Measurements from ENCODE around the gene ZNF532.

The ZNF532 gene

DNA sequence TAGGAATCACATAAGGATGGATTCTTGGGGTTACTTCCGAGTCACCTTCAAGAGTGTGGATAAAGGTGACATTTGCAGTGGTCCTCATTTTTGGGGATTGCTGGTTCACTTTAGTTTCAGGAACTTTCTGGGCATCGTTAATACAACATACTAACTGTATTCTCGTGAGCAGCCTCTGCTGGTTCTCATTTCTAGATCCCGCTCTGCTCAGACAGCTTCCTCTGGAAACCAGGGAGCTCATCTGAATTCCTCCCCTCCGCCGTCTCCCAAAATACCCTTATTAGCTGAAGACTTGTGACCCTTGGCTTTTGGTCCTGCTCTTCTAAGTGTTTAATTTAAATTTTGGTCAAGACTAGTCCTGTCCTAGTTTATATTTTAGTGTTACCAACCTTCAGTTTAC lies 64.5 kb downstream of the ZNF532 start:
- no peak for TF ChIP-seq EZH2phosphoT487 (IDR thresholded peaks at IDR 0.05; ENCODE audit: low read length)
- no peaks in the 10 kb centered on the region for H3K27me3 ChIP-seq (replicated peaks; ENCODE audit: insufficient read depth, low read length)
- no peak overlapping the region for H2AFZ ChIP-seq (ENCODE audit: low read length)
- DNase-seq: no peak
- no peak overlapping the region for H3K4me3 ChIP-seq (ENCODE audit: low read length)
- no peaks in the 10 kb centered on the region for H3F3A ChIP-seq (ENCODE audit: insufficient read depth, low read length)
- H3K9ac ChIP-seq (ENCODE audit: low read length): no peak overlapping the region
- no peaks in the 10 kb centered on the region for H3K36me3 ChIP-seq (replicated peaks; ENCODE audit: insufficient read depth, low read length)
- no peak overlapping the region for H3K4me2 ChIP-seq (ENCODE audit: low read depth, low read length)
- no peaks in the 10 kb centered on the region for H3K79me2 ChIP-seq (ENCODE audit: low read length)
- no peaks in the 10 kb centered on the region for H3K9me3 ChIP-seq (replicated peaks; ENCODE audit: insufficient read depth, low read length)
- H4K20me1 ChIP-seq (ENCODE audit: insufficient read depth, low read length): no peaks in the 10 kb centered on the region
- no peaks in the 10 kb centered on the region for H3K9me2 ChIP-seq (replicated peaks; ENCODE audit: insufficient read depth, low read length)
- no peaks in the 10 kb centered on the region for H3K4me1 ChIP-seq (ENCODE audit: low read length)
- no peak overlapping the region for H3K27ac ChIP-seq (ENCODE audit: low read length)

DNA sequence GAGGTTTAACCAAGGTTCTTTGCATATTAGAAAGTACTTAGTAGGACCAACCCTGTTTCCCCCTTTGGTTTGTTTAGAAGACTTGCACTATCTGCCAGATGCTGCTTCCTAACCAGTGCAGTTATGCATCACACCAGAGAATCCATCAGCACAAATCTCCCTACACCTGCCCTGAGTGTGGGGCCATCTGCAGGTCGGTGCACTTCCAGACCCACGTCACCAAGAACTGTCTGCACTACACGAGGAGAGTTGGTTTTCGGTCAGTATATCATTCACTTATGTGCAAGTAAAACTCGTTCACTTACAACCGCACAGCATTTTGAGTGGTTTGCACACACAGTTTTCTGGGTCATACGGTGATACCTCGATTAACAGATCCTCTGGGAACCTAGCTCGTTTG lies 69.7 kb downstream of the ZNF532 start:
- Histone ChIP-seq H3F3A (ENCODE audit: insufficient read depth, low read length) (no peaks in the 10 kb centered on the region), H3K4me3 (ENCODE audit: low read length) (no peak overlapping the region), H2AFZ (ENCODE audit: low read length) (no peak overlapping the region), H3K9ac (ENCODE audit: low read length) (no peak overlapping the region), H3K4me2 (ENCODE audit: low read depth, low read length) (no peak overlapping the region), H3K36me3 (replicated peaks; ENCODE audit: insufficient read depth, low read length) (no peaks in the 10 kb centered on the region), H3K79me2 (ENCODE audit: low read length) (no peaks in the 10 kb centered on the region), H3K27me3 (replicated peaks; ENCODE audit: insufficient read depth, low read length) (no peaks in the 10 kb centered on the region), H3K27ac (ENCODE audit: low read length) (no peak overlapping the region), H3K9me3 (replicated peaks; ENCODE audit: insufficient read depth, low read length) (no peaks in the 10 kb centered on the region), H4K20me1 (ENCODE audit: insufficient read depth, low read length) (no peaks in the 10 kb centered on the region), H3K4me1 (ENCODE audit: low read length) (no peaks in the 10 kb centered on the region), H3K9me2 (replicated peaks; ENCODE audit: insufficient read depth, low read length) (no peaks in the 10 kb centered on the region)
- no peak for TF ChIP-seq EZH2 (optimal IDR thresholded peaks at IDR 0.05; ENCODE audit: low read depth, low read length)
- TF ChIP-seq, protein P1, sequence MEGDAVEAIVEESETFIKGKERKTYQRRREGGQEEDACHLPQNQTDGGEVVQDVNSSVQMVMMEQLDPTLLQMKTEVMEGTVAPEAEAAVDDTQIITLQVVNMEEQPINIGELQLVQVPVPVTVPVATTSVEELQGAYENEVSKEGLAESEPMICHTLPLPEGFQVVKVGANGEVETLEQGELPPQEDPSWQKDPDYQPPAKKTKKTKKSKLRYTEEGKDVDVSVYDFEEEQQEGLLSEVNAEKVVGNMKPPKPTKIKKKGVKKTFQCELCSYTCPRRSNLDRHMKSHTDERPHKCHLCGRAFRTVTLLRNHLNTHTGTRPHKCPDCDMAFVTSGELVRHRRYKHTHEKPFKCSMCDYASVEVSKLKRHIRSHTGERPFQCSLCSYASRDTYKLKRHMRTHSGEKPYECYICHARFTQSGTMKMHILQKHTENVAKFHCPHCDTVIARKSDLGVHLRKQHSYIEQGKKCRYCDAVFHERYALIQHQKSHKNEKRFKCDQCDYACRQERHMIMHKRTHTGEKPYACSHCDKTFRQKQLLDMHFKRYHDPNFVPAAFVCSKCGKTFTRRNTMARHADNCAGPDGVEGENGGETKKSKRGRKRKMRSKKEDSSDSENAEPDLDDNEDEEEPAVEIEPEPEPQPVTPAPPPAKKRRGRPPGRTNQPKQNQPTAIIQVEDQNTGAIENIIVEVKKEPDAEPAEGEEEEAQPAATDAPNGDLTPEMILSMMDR (IDR thresholded peaks at IDR 0.05; ENCODE audit: low read length): no peak
- no peak for TF ChIP-seq EZH2phosphoT487 (IDR thresholded peaks at IDR 0.05; ENCODE audit: low read length)
- DNase-seq: no peak

DNA sequence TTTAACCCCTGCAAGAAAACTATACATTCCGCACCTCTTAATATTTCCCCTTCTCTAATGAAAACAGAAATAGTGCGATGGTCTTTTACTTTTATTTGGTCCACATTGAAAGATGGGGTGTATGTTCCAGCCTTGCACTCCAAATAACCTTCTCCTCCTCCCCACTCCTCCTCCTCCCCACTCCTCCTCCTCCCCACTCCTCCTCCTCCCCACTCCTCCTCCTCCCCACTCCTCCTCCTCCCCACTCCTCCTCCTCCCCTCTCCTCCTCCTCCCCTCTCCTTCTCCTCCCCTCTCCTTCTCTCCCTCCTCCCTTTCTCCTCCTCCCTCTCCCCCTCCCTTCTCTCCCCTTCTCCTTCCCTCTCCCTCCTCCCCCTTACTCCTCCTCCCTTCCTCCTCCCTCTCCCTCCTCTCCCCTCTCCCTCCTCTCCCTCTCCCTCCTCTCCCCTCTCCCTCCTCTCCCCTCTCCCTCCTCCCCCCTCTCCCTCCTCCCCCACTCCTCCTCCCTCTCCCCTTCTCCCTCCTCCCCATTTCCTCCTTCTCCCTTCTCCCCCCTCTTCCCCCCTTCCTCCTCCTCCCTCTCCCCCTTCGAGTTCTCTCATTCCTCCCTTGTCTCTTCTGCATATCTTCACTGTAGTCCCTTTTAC lies 70.4 kb downstream of the ZNF532 start:
- Histone ChIP-seq H3K4me3 (ENCODE audit: low read length) (no peak overlapping the region), H3K27me3 (replicated peaks; ENCODE audit: insufficient read depth, low read length) (no peaks in the 10 kb centered on the region), H3F3A (ENCODE audit: insufficient read depth, low read length) (no peaks in the 10 kb centered on the region), H3K9me2 (replicated peaks; ENCODE audit: insufficient read depth, low read length) (no peaks in the 10 kb centered on the region), H3K4me1 (ENCODE audit: low read length) (no peaks in the 10 kb centered on the region), H3K9ac (ENCODE audit: low read length) (no peak overlapping the region), H3K79me2 (ENCODE audit: low read length) (no peaks in the 10 kb centered on the region), H3K36me3 (replicated peaks; ENCODE audit: insufficient read depth, low read length) (no peaks in the 10 kb centered on the region), H3K4me2 (ENCODE audit: low read depth, low read length) (no peak overlapping the region), H4K20me1 (ENCODE audit: insufficient read depth, low read length) (no peaks in the 10 kb centered on the region), H3K9me3 (replicated peaks; ENCODE audit: insufficient read depth, low read length) (no peaks in the 10 kb centered on the region), H3K27ac (ENCODE audit: low read length) (no peak overlapping the region), H2AFZ (ENCODE audit: low read length) (no peak overlapping the region)
- no peak for DNase-seq
- TF ChIP-seq, protein P1 (IDR thresholded peaks at IDR 0.05; ENCODE audit: low read length): no peak
- no peak for TF ChIP-seq EZH2 (optimal IDR thresholded peaks at IDR 0.05; ENCODE audit: low read depth, low read length)
- TF ChIP-seq EZH2phosphoT487 (IDR thresholded peaks at IDR 0.05; ENCODE audit: low read length): no peak

DNA sequence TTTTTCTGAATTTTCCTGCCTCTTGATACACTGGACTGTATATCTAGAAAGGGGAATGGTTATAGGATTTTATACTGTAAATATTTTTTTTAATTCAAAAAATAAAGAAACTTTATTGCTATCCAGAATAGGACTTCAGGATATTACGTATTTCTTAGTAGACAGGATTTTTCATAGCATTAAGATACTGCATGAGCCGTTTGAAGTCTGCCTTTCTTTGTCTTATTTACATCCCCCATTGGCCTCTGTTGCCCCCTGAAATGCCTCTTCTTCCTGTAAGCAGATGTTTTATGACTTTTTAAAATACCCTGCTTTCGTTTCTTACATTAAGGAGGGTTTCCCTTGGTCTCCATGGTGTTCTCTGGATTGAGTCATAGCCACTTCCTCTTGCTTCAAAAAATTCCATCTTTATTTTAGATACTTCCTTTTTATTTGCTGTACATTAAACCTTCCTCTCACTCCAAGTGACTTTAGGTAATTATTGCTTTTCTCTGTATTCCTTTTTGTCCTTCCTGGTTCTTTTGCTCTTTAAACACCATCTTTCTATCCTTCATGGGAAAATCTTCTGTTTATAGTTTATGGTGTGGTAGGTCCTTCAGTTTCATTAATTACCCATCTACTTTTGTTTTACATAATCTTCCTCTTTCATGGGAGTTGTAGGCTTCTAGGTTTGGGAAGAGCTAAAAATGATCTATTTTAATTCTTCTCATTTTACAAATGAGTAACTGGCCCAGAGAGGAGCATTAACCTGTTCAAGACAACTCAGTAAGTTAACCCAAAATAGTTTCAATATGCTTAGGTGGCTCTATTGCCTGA lies 72.6 kb downstream of the ZNF532 start:
- H3K4me2 ChIP-seq (ENCODE audit: low read depth, low read length): no peak overlapping the region
- H2AFZ ChIP-seq (ENCODE audit: low read length): no peak overlapping the region
- no peaks in the 10 kb centered on the region for H3K79me2 ChIP-seq (ENCODE audit: low read length)
- no peak overlapping the region for H3K4me3 ChIP-seq (ENCODE audit: low read length)
- no peak overlapping the region for H3K9ac ChIP-seq (ENCODE audit: low read length)
- no peaks in the 10 kb centered on the region for H3F3A ChIP-seq (ENCODE audit: insufficient read depth, low read length)
- H3K9me3 ChIP-seq (replicated peaks; ENCODE audit: insufficient read depth, low read length): no peaks in the 10 kb centered on the region
- no peak for DNase-seq
- no peaks in the 10 kb centered on the region for H3K36me3 ChIP-seq (replicated peaks; ENCODE audit: insufficient read depth, low read length)
- H3K9me2 ChIP-seq (replicated peaks; ENCODE audit: insufficient read depth, low read length): no peaks in the 10 kb centered on the region
- no peaks in the 10 kb centered on the region for H3K27me3 ChIP-seq (replicated peaks; ENCODE audit: insufficient read depth, low read length)
- no peaks in the 10 kb centered on the region for H4K20me1 ChIP-seq (ENCODE audit: insufficient read depth, low read length)
- TF ChIP-seq EZH2phosphoT487 (IDR thresholded peaks at IDR 0.05; ENCODE audit: low read length) (no peak), EZH2 (optimal IDR thresholded peaks at IDR 0.05; ENCODE audit: low read depth, low read length) (no peak)
- TF ChIP-seq, protein P1 (IDR thresholded peaks at IDR 0.05; ENCODE audit: low read length): no peak
- no peak overlapping the region for H3K27ac ChIP-seq (ENCODE audit: low read length)
- no peaks in the 10 kb centered on the region for H3K4me1 ChIP-seq (ENCODE audit: low read length)
